K562 (cell line): ENCODE data around the gene PTH1R. TPM values are rescaled to one million over a fixed set of nuclear protein-coding genes. Genes with fewer than 3 reads are reported as not detected.

Experiments used
- CCAR2 ChIP-seq: fragments of 200-400 bp; formaldehyde crosslinking; IDR thresholded peaks from 2 replicates; pipeline ENCODE4 v1.6.1; 2017; ENCODE audit warnings: mild to moderate bottlenecking, low read depth, low read length
- ELK3 ChIP-seq: fragments of 450-650 bp; formaldehyde crosslinking; IDR thresholded peaks from 2 replicates; pipeline ENCODE4 v1.4.0; 2020; ENCODE audit warnings: mild to moderate bottlenecking
- HNRNPK ChIP-seq: fragments of 200-400 bp; formaldehyde crosslinking; IDR thresholded peaks from one replicate; pipeline ENCODE4 v1.6.1; 2018; ENCODE audit warnings: mild to moderate bottlenecking, low read depth, low read length; ENCODE audit not compliant: poor library complexity, severe bottlenecking
- MAZ ChIP-seq, 2 experiments: fragments of 450-650 bp in 1 of 2; sonication (generic) in 1 of 2; formaldehyde crosslinking; IDR thresholded peaks in 1 of 2; conservative IDR thresholded peaks in 1 of 2; 2 replicates each; pipeline versions ENCODE4 v1.4.0 to v1.5.0; 2020; ENCODE audit warnings: mild to moderate bottlenecking in 1 of 2, missing genetic modification reagents in 1 of 2
- YY1 ChIP-seq, 3 experiments: IDR thresholded peaks; 2 replicates each; pipeline ENCODE4 v1.6.1; 2011; ENCODE audit warnings: low read length in 2 of 3, mild to moderate bottlenecking in 2 of 3, moderate library complexity in 2 of 3, borderline replicate concordance in 1 of 3, control low read depth in 1 of 3, low read depth in 1 of 3; ENCODE audit not compliant: insufficient read depth in 3 of 3, insufficient replicate concordance in 2 of 3, control insufficient read depth in 1 of 3, insufficient read length in 1 of 3; ENCODE audit errors: extremely low read depth in 1 of 3
- ZNF639 ChIP-seq, 2 experiments: fragments of 200-800 bp in 1 of 2; sonication (Bioruptor generic) in 1 of 2; sonication (generic) in 1 of 2; formaldehyde crosslinking in 1 of 2; IDR thresholded peaks in 1 of 2; conservative IDR thresholded peaks in 1 of 2; 2 replicates each; pipeline versions ENCODE4 v1.5.0 to v1.6.1; 2016 to 2020; ENCODE audit warnings: missing compliant biosample characterization in 1 of 2, missing genetic modification characterization in 1 of 2, missing genetic modification reagents in 1 of 2
- polyA plus RNA-seq, 8 experiments: library from polyadenylated mRNA; depleted of rRNA in 4 of 8; stranded (reverse) in 5 of 8; unstranded in 3 of 8; fragments of >200 nt; fragmentation: Nextera tagmentation in 2 of 8; fragmentation: Illumina TruSeq in 1 of 8; extraction: Ambion mirVana in 2 of 8; extraction: Trizol in 1 of 8; gene quantifications; 2 replicates each; pipeline versions ENCODE4 v1.2.1 to v1.2.3, GENCODE V29; 2011 to 2014; ENCODE audit warnings: inconsistent platforms in 1 of 8, missing spikeins in 1 of 8
- total RNA-seq, 7 experiments: library from RNA; depleted of rRNA in 6 of 7; stranded (reverse); fragments of >200 nt in 6 of 7; fragmentation: Illumina TruSeq in 2 of 7; extraction: Trizol in 2 of 7; gene quantifications; 2 replicates each; pipeline versions ENCODE4 v1.2.1 to v1.2.3, GENCODE V29; 2011 to 2021; ENCODE audit warnings: low replicate concordance in 1 of 7
- TF ChIP-seq, protein P1 (sequence below): fragments of 250-450 bp; sonication (Bioruptor Pico); IDR thresholded peaks from 2 replicates; pipeline ENCODE4 v1.4.0; 2020
- TF ChIP-seq, protein P2 (sequence below): IDR thresholded peaks from 2 replicates; pipeline ENCODE4 v1.6.1; 2012; ENCODE audit warnings: low read depth, low read length, improper control_type of control experiment, borderline replicate concordance

The PTH1R gene
- total and polyA plus RNA-seq, 9 of the 15 experiments (the other 6 are each of a cell fraction or from before 2014, with no cell fraction given) = not detected

DNA sequence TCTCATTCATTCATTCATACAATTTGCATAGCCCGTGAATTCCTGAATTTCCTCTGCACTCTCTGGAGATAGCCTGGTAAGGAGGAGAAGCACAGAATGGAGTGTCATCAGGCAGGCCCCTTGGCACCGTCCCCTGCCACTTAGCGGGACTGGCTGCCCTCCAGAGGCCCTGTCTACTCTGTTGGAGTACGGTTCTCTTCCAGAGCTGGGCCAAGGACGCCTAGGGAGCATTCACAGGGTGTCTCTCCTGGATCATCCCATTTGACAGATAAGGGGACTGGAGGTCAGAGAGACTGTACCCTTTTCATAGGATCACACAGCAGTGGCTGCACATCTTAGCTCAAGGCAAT is 48.0 kb downstream of the PTH1R start (continued):
- TF ChIP-seq, protein P1, sequence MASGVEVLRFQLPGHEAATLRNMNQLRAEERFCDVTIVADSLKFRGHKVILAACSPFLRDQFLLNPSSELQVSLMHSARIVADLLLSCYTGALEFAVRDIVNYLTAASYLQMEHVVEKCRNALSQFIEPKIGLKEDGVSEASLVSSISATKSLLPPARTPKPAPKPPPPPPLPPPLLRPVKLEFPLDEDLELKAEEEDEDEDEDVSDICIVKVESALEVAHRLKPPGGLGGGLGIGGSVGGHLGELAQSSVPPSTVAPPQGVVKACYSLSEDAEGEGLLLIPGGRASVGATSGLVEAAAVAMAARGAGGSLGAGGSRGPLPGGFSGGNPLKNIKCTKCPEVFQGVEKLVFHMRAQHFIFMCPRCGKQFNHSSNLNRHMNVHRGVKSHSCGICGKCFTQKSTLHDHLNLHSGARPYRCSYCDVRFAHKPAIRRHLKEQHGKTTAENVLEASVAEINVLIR (CRISPR knock-in tag) = no peak
- TF ChIP-seq YY1 (IDR thresholded peaks at IDR 0.05; ENCODE audit: borderline replicate concordance in 1 of 3, control insufficient read depth in 1 of 3, extremely low read depth in 1 of 3, insufficient read depth in 3 of 3, insufficient read length in 1 of 3, insufficient replicate concordance in 2 of 3, low read depth in 1 of 3, low read length in 2 of 3) (no peak), CCAR2 (no peak), ELK3 (CRISPR knock-in tag) (no peak), HNRNPK (no peak), MAZ (CRISPR knock-in tag; conservative IDR thresholded peaks at IDR 0.05 in 1 of 2, IDR thresholded peaks at IDR 0.05 in 1 of 2) (no peak), ZNF639 (CRISPR knock-in tag; conservative IDR thresholded peaks at IDR 0.05 in 1 of 2, IDR thresholded peaks at IDR 0.05 in 1 of 2) (no peak)
- TF ChIP-seq, protein P2, sequence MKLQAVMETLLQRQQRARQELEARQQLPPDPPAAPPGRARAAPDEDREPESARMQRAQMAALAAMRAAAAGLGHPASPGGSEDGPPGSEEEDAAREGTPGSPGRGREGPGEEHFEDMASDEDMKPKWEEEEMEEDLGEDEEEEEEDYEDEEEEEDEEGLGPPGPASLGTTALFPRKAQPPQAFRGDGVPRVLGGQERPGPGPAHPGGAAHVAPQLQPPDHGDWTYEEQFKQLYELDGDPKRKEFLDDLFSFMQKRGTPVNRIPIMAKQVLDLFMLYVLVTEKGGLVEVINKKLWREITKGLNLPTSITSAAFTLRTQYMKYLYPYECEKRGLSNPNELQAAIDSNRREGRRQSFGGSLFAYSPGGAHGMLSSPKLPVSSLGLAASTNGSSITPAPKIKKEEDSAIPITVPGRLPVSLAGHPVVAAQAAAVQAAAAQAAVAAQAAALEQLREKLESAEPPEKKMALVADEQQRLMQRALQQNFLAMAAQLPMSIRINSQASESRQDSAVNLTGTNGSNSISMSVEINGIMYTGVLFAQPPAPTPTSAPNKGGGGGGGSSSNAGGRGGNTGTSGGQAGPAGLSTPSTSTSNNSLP = no peak
- TF ChIP-seq, all 486 proteins: peak for 0
